OCI-LY1 (cell line): ENCODE results near the gene MAD1L1.

Source experiments
- H2AFZ ChIP-seq: fragments of 200-600 bp; sonication (generic), shearing (Covaris generic); 2 replicates; pipeline ENCODE4 v1.6.0; 2014; ENCODE audit warnings: antibody characterized with exemption, mild to moderate bottlenecking, low read length
- H3F3A ChIP-seq: fragments of 200-600 bp; sonication (generic), shearing (Covaris generic); 2 replicates; pipeline ENCODE4 v1.6.0; 2014; ENCODE audit warnings: mild to moderate bottlenecking, antibody characterized with exemption, low read length, moderate library complexity; ENCODE audit not compliant: insufficient read depth
- H3K27ac ChIP-seq: fragments of 200-600 bp; sonication (generic); 2 replicates; pipeline ENCODE4 v1.5.1; 2014; ENCODE audit warnings: low read length, mixed run types, mild to moderate bottlenecking, low read depth; ENCODE audit not compliant: poor library complexity, severe bottlenecking
- H3K27me3 ChIP-seq: fragments of 200-600 bp; sonication (generic); 2 replicates; pipeline ENCODE4 v1.6.0; 2014; ENCODE audit warnings: antibody characterized with exemption, mild to moderate bottlenecking, low read length, moderate library complexity; ENCODE audit not compliant: insufficient read depth
- H3K36me3 ChIP-seq: fragments of 200-600 bp; sonication (generic); 2 replicates; pipeline ENCODE4 v1.6.1; 2014; ENCODE audit warnings: mild to moderate bottlenecking, antibody characterized with exemption, low read length, moderate library complexity, mixed read lengths; ENCODE audit not compliant: insufficient read depth
- H3K4me1 ChIP-seq: fragments of 200-600 bp; sonication (generic); 2 replicates; pipeline ENCODE4 v1.5.1; 2014; ENCODE audit warnings: mild to moderate bottlenecking, low read length, moderate library complexity; ENCODE audit not compliant: insufficient read depth, severe bottlenecking
- H3K4me2 ChIP-seq: fragments of 200-600 bp; sonication (generic), shearing (Covaris generic); 2 replicates; pipeline ENCODE4 v1.6.1; 2014; ENCODE audit warnings: low read length
- H3K4me3 ChIP-seq: fragments of 200-600 bp; sonication (generic); 2 replicates; pipeline ENCODE4 v1.5.1; 2014; ENCODE audit warnings: low read length, low read depth, mild to moderate bottlenecking, mixed read lengths; ENCODE audit not compliant: poor library complexity, severe bottlenecking
- H3K79me2 ChIP-seq: fragments of 200-600 bp; shearing (Covaris generic); 2 replicates; pipeline ENCODE4 v1.6.1; 2016; ENCODE audit warnings: mixed run types, low read length, mixed read lengths; ENCODE audit not compliant: insufficient read depth
- H3K9ac ChIP-seq: fragments of 200-600 bp; sonication (generic), shearing (Covaris generic); 2 replicates; pipeline ENCODE4 v1.6.1; 2014; ENCODE audit warnings: mild to moderate bottlenecking, low read length, mixed read lengths
- H3K9me2 ChIP-seq: fragments of 200-600 bp; sonication (generic), shearing (Covaris generic); 2 replicates; pipeline ENCODE4 v1.6.1; 2014; ENCODE audit warnings: low read depth, mild to moderate bottlenecking, low read length, mixed read lengths
- H3K9me3 ChIP-seq: fragments of 200-600 bp; shearing (Covaris generic); 2 replicates; pipeline ENCODE4 v1.6.1; 2014; ENCODE audit warnings: low read length, mixed read lengths
- H4K20me1 ChIP-seq: fragments of 200-600 bp; sonication (generic), shearing (Covaris generic); 2 replicates; pipeline ENCODE4 v1.6.0; 2016; ENCODE audit warnings: mild to moderate bottlenecking, low read length; ENCODE audit not compliant: insufficient read depth
- CTCF ChIP-seq: fragments of 200-600 bp; sonication (generic), shearing (Covaris generic); IDR thresholded peaks from 2 replicates; pipeline ENCODE4 v1.5.1; 2017; ENCODE audit warnings: mild to moderate bottlenecking, antibody characterized with exemption, low read length, moderate library complexity, mixed read lengths
- EZH2 ChIP-seq: fragments of 200-600 bp; sonication (generic), shearing (Covaris generic); IDR thresholded peaks from 2 replicates; pipeline ENCODE4 v1.8.0; 2017; ENCODE audit warnings: borderline replicate concordance, mixed run types, mild to moderate bottlenecking, antibody characterized with exemption, low read length, moderate library complexity, mixed read lengths

MAD1L1 gene

GRCh38 chr7:2044311-2044882 lies 188.3 kb downstream of the MAD1L1 start:
- Histone ChIP-seq H3K36me3 (peaks cover 10% of the 10 kb centered on the region), H3K27me3 (no peaks in the 10 kb centered on the region), H3K4me1 (peaks cover 26% of the 10 kb centered on the region), H3K27ac (no peak overlapping the region), H4K20me1 (no peaks in the 10 kb centered on the region), H3K9ac (no peak overlapping the region), H3K79me2 (no peaks in the 10 kb centered on the region), H3K4me2 (no peak overlapping the region), H2AFZ (no peak overlapping the region), H3K9me2 (no peaks in the 10 kb centered on the region), H3F3A (peaks cover 8% of the 10 kb centered on the region), H3K4me3 (no peak overlapping the region), H3K9me3 (no peaks in the 10 kb centered on the region)
- TF ChIP-seq EZH2 = no peak
- TF ChIP-seq CTCF = no peak

- H3K27ac ChIP-seq = no peak overlapping the region
Measured at GRCh38 chr7:2043316-2044039, 189.3 kb downstream of the MAD1L1 start.

GRCh38 chr7:2042650-2043049 lies 190.1 kb downstream of the MAD1L1 start:
- peaks cover 10% of the 10 kb centered on the region for H3K36me3 ChIP-seq
- TF ChIP-seq EZH2 (no peak), CTCF (no peak)
- H2AFZ ChIP-seq = no peak overlapping the region
- no peaks in the 10 kb centered on the region for H3K9me3 ChIP-seq
- no peak overlapping the region for H3K4me3 ChIP-seq
- peaks cover 44% of the 10 kb centered on the region for H3K4me1 ChIP-seq
- no peaks in the 10 kb centered on the region for H3K27me3 ChIP-seq
- no peaks in the 10 kb centered on the region for H4K20me1 ChIP-seq
- H3K27ac ChIP-seq = no peak overlapping the region
- no peak overlapping the region for H3K4me2 ChIP-seq
- H3K79me2 ChIP-seq = no peaks in the 10 kb centered on the region
- H3K9ac ChIP-seq = no peak overlapping the region
- H3F3A ChIP-seq = peaks cover 8% of the 10 kb centered on the region
- no peaks in the 10 kb centered on the region for H3K9me2 ChIP-seq

More at GRCh38 chr7:2043316-2044039, 189.3 kb downstream of the MAD1L1 start:
- Histone ChIP-seq H3F3A (peaks cover 8% of the 10 kb centered on the region), H3K36me3 (peaks cover 10% of the 10 kb centered on the region), H2AFZ (no peak overlapping the region), H3K4me1 (peaks cover 35% of the 10 kb centered on the region), H3K27me3 (no peaks in the 10 kb centered on the region), H3K4me2 (no peak overlapping the region), H4K20me1 (no peaks in the 10 kb centered on the region), H3K9me2 (no peaks in the 10 kb centered on the region), H3K4me3 (no peak overlapping the region), H3K79me2 (no peaks in the 10 kb centered on the region), H3K9me3 (no peaks in the 10 kb centered on the region), H3K9ac (no peak overlapping the region)
- TF ChIP-seq CTCF (no peak), EZH2 (no peak)
